Activated naive CD4-positive, alpha-beta T cell treated with anti-CD3 and anti-CD28 coated beads, Interleukin-2, amount 50 U/mL, for 72 hours (primary cell): ENCODE measurements around the gene TBX21. TPM values are rescaled to one million over a fixed set of nuclear protein-coding genes. Genes with fewer than 3 reads are reported as not detected.
"Not testable (repeated sequence)": the region's sequence is repeated elsewhere in the genome, so short reads cannot be mapped to it uniquely, and the experiment has no call there.

Experiments
- ATAC-seq, 2 donors: fragments of 150-1000 bp; cut with Tn5 transposase; 2 replicates each; pipeline ENCODE4 v1.10.0; 2021; ENCODE audit warnings: mild to moderate bottlenecking in 2 of 2, moderate library complexity in 2 of 2
- DNase-seq, 2 donors: peaks; one replicate each; pipeline ENCODE4 v3.0.0; 2021 to 2022; ENCODE audit warnings: low spot score in 2 of 2
- H3K27ac Mint-ChIP-seq, 2 donors: one replicate each; pipeline ENCODE4 v1.8.0; 2022; ENCODE audit warnings: mild to moderate bottlenecking in 2 of 2, mixed read lengths in 2 of 2
- H3K36me3 Mint-ChIP-seq, 2 donors: one replicate each; pipeline ENCODE4 v1.8.0; 2022; ENCODE audit warnings: mixed read lengths in 2 of 2
- H3K9me3 Mint-ChIP-seq, 2 donors: one replicate each; pipeline ENCODE4 v1.8.0; 2022; ENCODE audit warnings: mixed read lengths in 2 of 2
- total RNA-seq, 2 donors: library from RNA; stranded (reverse); gene quantifications; one replicate each; pipeline ENCODE4 v1.2.3, GENCODE V29; 2022

TBX21 gene
- total RNA-seq, 2 donors from 2014 or later = 39.6 to 73.5 TPM

DNA sequence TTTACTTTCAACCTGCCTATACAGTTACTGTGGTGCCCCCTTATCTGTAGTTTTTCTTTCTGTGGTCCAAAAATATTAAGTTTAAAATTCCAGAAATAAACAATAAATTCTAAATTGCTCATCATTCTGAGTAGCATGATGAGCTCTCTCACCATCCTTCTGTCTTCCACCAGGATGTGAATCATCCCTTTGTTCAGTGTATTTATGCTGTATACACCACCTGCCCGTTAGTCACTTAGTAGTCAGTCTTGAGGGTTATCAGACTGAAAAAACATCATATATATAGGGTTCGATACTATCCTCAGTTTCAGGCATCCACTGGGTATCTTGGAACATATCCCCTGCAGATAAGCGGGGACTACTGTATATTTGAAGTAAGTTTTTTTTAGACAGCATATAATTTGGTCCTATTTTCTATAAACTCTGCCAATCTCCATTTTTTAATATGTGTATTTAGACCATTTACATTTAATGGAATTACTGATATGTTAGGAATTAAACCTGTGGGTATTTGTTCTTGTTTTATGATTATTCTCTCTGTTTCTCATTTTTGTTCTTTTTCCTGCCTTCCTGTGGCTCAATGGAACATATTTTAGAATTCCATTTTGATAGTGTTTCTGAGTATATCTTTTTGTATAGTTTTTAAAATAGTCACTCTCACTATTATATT lies 31.0 kb downstream of the TBX21 start:
- peak; percentile 86 to 92 for ATAC-seq
- Mint-ChIP-seq H3K27ac (no peak overlapping the region), H3K36me3 (peaks cover 4 to 13% of the 10 kb centered on the region in 2 donors), H3K9me3 (peaks cover 0 to 12% of the 10 kb centered on the region in 2 donors)
- no peak for DNase-seq

DNA sequence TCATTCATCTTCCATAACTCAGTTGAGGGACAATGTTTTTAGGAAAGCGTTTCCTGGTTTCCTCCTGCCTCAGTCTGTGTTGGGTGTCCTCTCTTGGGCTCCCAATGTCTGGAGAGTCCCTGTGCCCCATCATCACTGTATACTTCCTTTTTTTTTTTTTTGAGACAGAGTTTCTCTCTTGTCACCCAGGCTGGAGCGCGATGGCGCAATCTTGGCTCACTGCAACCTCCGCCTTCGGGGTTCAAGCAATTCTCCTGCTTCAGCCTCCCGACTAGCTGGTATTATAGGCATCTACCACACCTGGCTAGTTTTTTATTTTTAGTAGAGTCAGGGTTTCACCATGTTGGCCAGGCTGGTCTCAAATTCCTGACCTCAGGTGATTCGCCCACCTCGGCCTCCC lies 40.6 kb downstream of the TBX21 start:
- ATAC-seq, H3K27ac Mint-ChIP-seq, H3K9me3 Mint-ChIP-seq, DNase-seq: not testable (repeated sequence)
- H3K36me3 Mint-ChIP-seq = peaks cover 0 to 15% of the 10 kb centered on the region in 2 donors

DNA sequence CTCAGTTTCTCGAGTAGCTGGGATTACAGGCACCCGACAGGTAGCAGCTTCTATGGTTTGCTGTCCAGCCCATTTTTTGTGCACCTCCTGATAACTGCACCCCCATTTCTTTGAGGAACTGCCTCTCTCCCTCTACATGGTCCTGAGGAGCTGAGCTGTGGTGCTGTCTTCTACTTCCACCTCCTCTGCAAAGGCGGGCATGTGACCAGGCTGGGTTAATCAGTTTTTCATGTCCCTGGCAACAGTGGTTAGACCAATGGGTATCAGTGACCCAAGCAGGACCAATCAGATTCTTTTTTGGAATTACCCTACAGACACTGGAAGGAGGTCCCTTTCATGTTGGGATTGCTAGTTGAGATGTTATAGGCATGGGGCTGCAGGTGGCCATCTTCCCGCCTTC lies 41.3 kb downstream of the TBX21 start:
- no peak overlapping the region for H3K27ac Mint-ChIP-seq
- DNase-seq (no peak), ATAC-seq (no peak)
- peaks cover 0 to 12% of the 10 kb centered on the region in 2 donors for H3K36me3 Mint-ChIP-seq
- no peaks in the 10 kb centered on the region for H3K9me3 Mint-ChIP-seq

DNA sequence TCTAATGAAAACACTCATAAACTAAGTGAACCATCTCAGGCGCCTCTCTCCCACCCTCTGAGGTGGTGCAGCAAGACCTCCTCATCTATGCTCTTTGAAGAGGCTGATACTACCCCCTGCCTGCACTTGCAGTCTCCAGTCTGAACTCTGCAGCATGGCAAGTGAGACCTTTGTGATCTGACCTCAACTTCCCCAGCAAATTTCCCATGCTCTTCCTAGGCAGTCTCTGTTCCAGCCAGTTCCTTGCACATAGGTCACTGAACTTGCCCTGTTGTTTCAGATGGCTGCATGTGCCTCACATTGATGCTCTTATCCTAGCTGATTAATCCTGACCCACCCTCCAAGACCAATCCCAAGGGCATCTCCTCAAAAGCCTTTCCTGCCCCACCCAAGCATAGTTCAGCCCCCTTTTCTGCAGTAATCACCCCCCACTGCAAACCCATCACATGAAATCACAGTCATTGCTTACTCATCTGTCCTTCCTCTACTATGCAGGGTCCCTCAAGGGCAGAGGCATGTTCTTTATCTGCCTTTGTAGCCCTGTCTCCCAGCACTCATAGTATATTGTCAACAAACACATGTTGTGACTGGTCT lies 42.0 kb downstream of the TBX21 start:
- Mint-ChIP-seq H3K9me3 (no peaks in the 10 kb centered on the region), H3K27ac (no peak overlapping the region), H3K36me3 (peaks cover 0 to 12% of the 10 kb centered on the region in 2 donors)
- DNase-seq (no peak), ATAC-seq (no peak)

DNA sequence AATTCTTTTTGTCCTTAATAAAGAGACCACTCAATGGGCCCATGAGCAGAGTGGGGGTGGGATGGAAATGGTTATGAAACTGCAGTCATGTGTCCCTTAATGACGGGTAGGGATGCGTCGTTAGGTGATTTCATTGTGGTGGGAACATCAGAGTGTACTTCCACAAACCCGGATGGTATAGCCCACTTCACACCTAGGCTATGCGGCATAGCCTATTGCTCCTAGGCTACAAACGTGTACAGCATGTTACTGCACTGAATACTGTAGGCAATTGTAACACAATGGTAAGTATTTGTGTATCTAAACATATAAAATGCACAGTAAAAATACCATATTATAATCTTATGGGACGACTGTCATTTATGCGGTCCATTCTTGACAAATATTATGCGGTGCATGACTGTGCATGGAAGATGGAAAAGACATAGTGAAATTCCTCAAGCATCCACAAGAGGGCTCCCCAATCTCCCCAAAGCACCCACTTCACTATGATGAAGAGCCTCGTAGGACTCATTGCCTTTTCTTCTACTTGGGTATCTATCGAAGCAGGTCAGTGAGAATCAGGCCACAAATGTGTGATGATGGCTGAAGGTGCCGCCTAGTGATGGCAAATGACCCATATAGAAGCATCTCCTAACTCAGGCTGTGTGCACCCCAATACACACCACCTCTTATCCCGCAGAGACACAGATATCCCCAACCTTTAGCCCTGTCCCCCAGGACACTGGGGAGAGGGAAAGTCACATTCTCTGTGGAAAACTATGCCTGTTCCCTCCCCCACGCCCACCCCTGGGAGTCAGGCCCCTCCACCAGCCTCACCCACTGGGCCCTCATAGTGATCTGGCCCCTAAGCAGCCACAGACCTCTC lies 43.5 kb downstream of the TBX21 start:
- peaks cover 0 to 12% of the 10 kb centered on the region in 2 donors for H3K36me3 Mint-ChIP-seq
- ATAC-seq (peak; percentile 84 to 87), DNase-seq (peak in 1 of 2 donors; percentile 42)
- H3K9me3 Mint-ChIP-seq = no peaks in the 10 kb centered on the region
- no peak overlapping the region for H3K27ac Mint-ChIP-seq

DNA sequence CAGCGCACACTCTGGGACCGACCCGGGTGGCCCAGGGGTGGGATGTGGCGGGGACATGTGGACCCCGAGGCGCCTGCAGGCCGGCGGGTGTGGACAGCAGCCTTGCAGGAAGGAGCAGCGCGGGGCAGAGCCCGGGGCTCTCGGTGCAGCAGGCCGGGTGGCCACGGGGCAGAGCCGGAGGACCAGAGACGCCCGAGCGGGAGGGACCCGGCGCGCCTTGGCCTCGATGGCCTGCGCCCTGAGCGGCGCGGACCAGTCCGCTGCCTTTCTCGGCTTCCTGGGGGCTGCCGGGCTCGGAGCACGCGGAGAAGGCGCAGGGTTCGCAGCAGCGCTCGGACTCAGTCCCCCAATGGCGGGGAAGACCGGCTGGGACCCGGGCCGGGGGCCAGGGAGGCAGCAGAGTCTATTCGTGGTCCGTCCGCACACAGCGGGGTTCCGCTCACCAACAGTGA lies 45.2 kb downstream of the TBX21 start:
- no peaks in the 10 kb centered on the region for H3K9me3 Mint-ChIP-seq
- H3K36me3 Mint-ChIP-seq = peaks cover 0 to 7% of the 10 kb centered on the region in 2 donors

DNA sequence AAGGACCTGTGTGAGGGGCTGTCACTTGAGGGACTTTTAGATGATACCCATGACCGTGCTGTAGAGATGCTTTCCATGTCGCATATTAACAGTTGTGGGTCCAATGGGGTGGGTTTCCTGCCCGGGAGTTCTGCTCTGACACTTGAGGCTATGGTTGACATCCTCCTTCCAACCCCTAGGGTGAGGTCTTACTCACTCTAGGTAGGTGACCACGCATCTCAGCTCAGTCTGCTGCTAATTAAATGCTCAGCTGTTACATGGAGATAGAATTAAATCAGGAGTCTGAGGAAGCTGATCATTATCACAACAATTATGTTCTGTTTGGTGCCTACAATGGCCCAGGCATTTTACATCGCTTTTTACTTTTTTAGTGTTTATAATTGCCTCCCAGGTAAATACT lies 48.4 kb downstream of the TBX21 start:
- Mint-ChIP-seq H3K36me3 (no peaks in the 10 kb centered on the region), H3K27ac (no peak overlapping the region), H3K9me3 (no peaks in the 10 kb centered on the region)
- no peak for ATAC-seq
- DNase-seq = no peak

More for the DNA sequence above, 45.2 kb downstream of the TBX21 start:
- ATAC-seq = no peak
- no peak for DNase-seq
- no peak overlapping the region for H3K27ac Mint-ChIP-seq

DNA sequence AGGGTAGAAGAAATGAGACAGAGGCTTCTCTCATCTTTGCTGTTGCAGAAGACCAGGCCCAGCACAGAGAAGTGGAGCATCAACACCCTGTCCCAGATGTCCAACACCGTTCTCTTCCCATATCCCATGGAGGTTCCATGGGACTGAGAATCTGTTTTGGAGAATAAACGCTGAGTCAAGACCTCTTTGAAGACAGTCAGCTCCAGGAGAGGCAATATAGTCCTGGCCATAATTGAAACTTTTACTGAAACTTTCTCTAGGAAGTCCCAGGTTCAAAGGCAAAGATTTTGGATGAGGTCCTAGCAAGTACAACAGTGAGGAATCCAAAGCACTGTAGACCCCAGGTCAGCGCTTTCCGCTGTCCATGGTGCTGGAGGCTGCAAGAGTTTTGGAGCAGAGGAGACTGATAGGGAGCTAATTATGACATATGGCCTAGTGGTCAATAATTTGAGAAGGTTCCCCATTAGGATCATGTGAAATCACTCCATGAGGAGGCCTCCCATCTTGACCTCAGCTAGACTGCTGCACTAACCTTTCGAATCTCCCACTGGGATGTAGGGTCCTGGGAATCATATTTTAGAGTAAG lies 52.6 kb downstream of the TBX21 start:
- DNase-seq (peak in 1 of 2 donors; percentile 41), ATAC-seq (no peak)
- H3K36me3 Mint-ChIP-seq = no peaks in the 10 kb centered on the region
- no peaks in the 10 kb centered on the region for H3K9me3 Mint-ChIP-seq
- no peak overlapping the region for H3K27ac Mint-ChIP-seq

DNA sequence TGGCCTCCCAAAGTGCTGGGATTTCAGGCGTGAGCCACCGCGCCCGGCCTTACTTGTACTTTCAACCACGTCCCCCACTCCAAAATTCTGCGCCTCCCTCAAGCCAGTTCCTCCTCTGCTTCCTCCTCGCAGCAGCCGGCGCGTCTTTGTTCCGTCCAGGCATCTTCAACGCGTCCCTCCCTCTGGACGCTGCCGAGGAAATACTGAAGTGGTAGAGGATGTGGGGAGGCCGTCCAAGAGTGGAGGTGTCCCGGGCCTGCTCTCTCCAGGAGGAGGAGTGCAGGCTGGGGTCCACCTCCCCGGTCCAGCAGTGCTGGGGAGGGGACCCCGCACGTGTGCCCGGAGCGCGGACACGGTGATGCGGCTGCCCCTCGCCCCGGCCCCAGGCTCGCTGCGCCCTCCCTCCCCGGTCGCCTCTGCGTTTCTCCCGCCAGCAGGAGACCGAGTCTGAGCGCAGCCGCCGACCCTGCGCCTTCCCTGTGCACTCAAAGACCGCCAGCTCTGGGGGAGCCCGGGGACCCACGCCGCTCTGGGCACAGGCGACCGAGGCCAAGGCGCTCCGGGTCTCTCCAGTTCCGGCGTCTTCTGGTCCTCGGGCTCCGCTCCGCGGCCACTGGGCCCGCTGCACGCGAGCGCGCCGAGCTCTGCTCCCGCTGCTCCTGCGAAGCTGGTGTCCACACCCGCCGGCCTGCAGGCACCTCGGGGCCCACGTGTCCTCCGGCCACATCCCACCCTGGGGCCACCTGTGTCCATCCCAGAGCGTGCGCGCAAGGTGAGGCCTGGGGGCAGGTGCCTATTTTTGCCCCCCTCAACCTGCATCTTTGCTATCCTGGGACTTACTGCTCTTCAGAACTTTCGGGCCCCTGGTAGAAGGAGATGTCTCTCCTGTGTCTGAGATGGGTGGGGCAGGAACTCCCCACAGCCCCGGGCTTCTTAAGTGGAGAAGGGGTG lies 56.9 kb downstream of the TBX21 start:
- ATAC-seq (peak; percentile 97 to 98), DNase-seq (peak in 1 of 2 donors; percentile 68)
- no peaks in the 10 kb centered on the region for H3K36me3 Mint-ChIP-seq
- no peaks in the 10 kb centered on the region for H3K9me3 Mint-ChIP-seq
- H3K27ac Mint-ChIP-seq = no peak overlapping the region

DNA sequence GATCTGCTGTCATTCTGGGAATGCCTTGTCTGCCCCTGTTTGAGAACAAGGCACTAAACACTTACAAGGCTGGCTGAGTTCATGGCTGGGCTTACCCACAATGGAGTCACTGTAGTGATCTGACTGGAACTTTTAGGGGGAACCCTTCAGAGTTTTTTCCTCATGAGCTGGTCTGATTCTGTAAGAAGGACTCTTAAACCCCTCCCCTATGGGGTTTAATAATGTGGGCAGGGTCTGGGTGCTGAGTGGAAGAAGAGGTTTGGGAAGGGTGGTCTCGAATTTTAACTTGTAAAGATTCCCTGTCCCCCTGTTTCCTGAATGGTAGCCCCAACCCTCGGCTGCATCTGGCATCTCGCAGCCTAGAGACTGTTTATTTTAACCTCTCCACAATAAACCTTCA lies 58.0 kb downstream of the TBX21 start:
- no peaks in the 10 kb centered on the region for H3K9me3 Mint-ChIP-seq
- no peak overlapping the region for H3K27ac Mint-ChIP-seq
- DNase-seq = no peak
- H3K36me3 Mint-ChIP-seq = no peaks in the 10 kb centered on the region
- no peak for ATAC-seq

- Mint-ChIP-seq H3K9me3 (no peaks in the 10 kb centered on the region), H3K36me3 (no peaks in the 10 kb centered on the region), H3K27ac (no peak overlapping the region)
- DNase-seq = no peak
- ATAC-seq = no peak
Observed at GRCh38 chr17:47792457-47792856, 59.4 kb downstream of the TBX21 start.

GRCh38 chr17:47792979-47793378 lies 59.9 kb downstream of the TBX21 start:
- no peak for ATAC-seq
- DNase-seq = no peak
- Mint-ChIP-seq H3K36me3 (no peaks in the 10 kb centered on the region), H3K27ac (peak overlapping the region in 1 of 2 donors; percentile 40), H3K9me3 (no peaks in the 10 kb centered on the region)

Other genes starting within 250 kb of the TBX21 start
- 100 to 1,000 TPM; 134 to 185 TPM for gene NPEPPS, start 202.1 kb upstream of the TBX21 start, total RNA-seq
- gene KPNB1, start 83.3 kb upstream of the TBX21 start, total RNA-seq = 100 to 1,000 TPM; 560 to 601 TPM
- gene TBKBP1, start 39.1 kb upstream of the TBX21 start, total RNA-seq = 10 to 100 TPM; 15.4 to 21.4 TPM
- 10 to 100 TPM; 23.7 to 29.9 TPM for gene OSBPL7, start 88.6 kb downstream of the TBX21 start, total RNA-seq
- 10 to 100 TPM; 68.7 to 84.1 TPM for gene MRPL10, start 98.3 kb downstream of the TBX21 start, total RNA-seq
- gene LRRC46, start 98.4 kb downstream of the TBX21 start, total RNA-seq = under 1 TPM; 0.46 to 0.60 TPM
- gene SCRN2, start 108.0 kb downstream of the TBX21 start, total RNA-seq = 10 to 100 TPM; 30.9 to 34.8 TPM
- under 1 TPM; 0.16 to 0.23 TPM for gene SP6, start 117.9 kb downstream of the TBX21 start, total RNA-seq
- 10 to 100 TPM; 16.4 to 28.9 TPM for gene SP2, start 163.0 kb downstream of the TBX21 start, total RNA-seq
- 10 to 100 TPM; 38.3 to 40.0 TPM for gene PNPO, start 208.3 kb downstream of the TBX21 start, total RNA-seq
- not detected for gene PRR15L, start 224.6 kb downstream of the TBX21 start, total RNA-seq
- gene CDK5RAP3, start 237.9 kb downstream of the TBX21 start, total RNA-seq = 100 to 1,000 TPM; 185 to 221 TPM